Stomach (tissue), 4 donors: ENCODE data around the gene COL7A1.

ENCODE experiments used
- CTCF ChIP-seq, 7 experiments: fragments of 450-650 bp in 4 of 7; fragments of 200-600 bp in 3 of 7; sonication (generic) in 3 of 7; IDR thresholded peaks; one replicate each; pipeline ENCODE4 v1.5.1; 2016 to 2019; ENCODE audit warnings: antibody characterized with exemption in 7 of 7, control low read depth in 2 of 7, mild to moderate bottlenecking in 1 of 7
- EP300 ChIP-seq: sonication (generic); formaldehyde crosslinking; IDR thresholded peaks from one replicate; pipeline ENCODE4 v1.6.1; 2017; ENCODE audit warnings: antibody characterized with exemption

GRCh38 chr3:48563382-48563918 lies 31.7 kb downstream of the COL7A1 start, which contains the start of gene UCN2:
- TF ChIP-seq CTCF (IDR thresholded peaks at IDR 0.05) (no peak), EP300 (no peak)
